Endothelial cell of umbilical vein (primary cell): Measurements from ENCODE around the gene PCDH9.

Experiments used
- EZH2 ChIP-seq: IDR thresholded peaks from 2 replicates; pipeline ENCODE4 v1.6.1; 2012; ENCODE audit warnings: borderline replicate concordance, low read depth, mild to moderate bottlenecking, moderate library complexity, low read length, inconsistent platforms; ENCODE audit not compliant: severe bottlenecking
- FOS ChIP-seq: IDR thresholded peaks from 2 replicates; pipeline ENCODE4 v1.6.1; 2011; ENCODE audit warnings: mild to moderate bottlenecking, low read length, moderate library complexity, borderline replicate concordance; ENCODE audit not compliant: insufficient read depth
- GATA2 ChIP-seq: IDR thresholded peaks from 2 replicates; pipeline ENCODE4 v1.7.0; 2011; ENCODE audit warnings: low read depth, mild to moderate bottlenecking, moderate library complexity, mixed read lengths, low read length; ENCODE audit not compliant: insufficient read length, insufficient read depth
- MAX ChIP-seq: IDR thresholded peaks from 2 replicates; pipeline ENCODE4 v1.6.1; 2011; ENCODE audit not compliant: insufficient read depth, insufficient read length
- MYC ChIP-seq: IDR thresholded peaks from one replicate; pipeline ENCODE4 v1.6.1; 2011; ENCODE audit warnings: mild to moderate bottlenecking, low read depth, low read length
- POLR2A ChIP-seq: IDR thresholded peaks from 2 replicates; pipeline ENCODE4 v1.6.1; 2012; ENCODE audit warnings: low read depth, mild to moderate bottlenecking, control low read depth, low read length
- POLR2AphosphoS5 ChIP-seq: IDR thresholded peaks from 2 replicates; pipeline ENCODE4 v1.6.1; 2012; ENCODE audit warnings: low read depth, mild to moderate bottlenecking, control low read depth, low read length, moderate library complexity; ENCODE audit not compliant: insufficient read depth
- TF ChIP-seq, protein P1 (sequence below), 2 donors: IDR thresholded peaks; 1 replicate in 1 of 2; 2 replicates in 1 of 2; pipeline ENCODE4 v1.5.1; 2011; ENCODE audit warnings: low read length in 2 of 2, mild to moderate bottlenecking in 2 of 2, moderate library complexity in 2 of 2, control low read depth in 1 of 2, inconsistent platforms in 1 of 2, low read depth in 1 of 2; ENCODE audit not compliant: insufficient read depth in 1 of 2; ENCODE audit errors: extremely low read depth in 1 of 2

DNA sequence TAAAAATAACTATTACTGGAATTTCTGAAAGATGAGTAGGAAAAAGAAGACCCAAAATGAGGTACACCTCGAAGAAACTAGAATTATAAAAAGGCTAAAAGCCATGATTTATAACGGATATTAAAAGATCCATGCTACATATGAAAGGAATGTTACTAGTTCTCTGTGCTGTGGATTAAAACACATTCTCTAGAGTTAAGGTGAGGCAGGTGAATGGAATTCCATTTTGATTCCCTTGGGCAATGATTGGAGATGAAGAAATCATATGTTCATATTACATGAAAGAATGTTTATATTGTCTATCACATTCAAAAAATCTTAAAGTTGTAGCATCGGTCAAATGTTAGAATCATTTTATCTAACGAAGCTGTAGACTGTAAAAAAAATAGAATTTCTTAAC, 783.7 kb downstream of the PCDH9 start:
- TF ChIP-seq POLR2A, result no peak
- TF ChIP-seq, protein P1, sequence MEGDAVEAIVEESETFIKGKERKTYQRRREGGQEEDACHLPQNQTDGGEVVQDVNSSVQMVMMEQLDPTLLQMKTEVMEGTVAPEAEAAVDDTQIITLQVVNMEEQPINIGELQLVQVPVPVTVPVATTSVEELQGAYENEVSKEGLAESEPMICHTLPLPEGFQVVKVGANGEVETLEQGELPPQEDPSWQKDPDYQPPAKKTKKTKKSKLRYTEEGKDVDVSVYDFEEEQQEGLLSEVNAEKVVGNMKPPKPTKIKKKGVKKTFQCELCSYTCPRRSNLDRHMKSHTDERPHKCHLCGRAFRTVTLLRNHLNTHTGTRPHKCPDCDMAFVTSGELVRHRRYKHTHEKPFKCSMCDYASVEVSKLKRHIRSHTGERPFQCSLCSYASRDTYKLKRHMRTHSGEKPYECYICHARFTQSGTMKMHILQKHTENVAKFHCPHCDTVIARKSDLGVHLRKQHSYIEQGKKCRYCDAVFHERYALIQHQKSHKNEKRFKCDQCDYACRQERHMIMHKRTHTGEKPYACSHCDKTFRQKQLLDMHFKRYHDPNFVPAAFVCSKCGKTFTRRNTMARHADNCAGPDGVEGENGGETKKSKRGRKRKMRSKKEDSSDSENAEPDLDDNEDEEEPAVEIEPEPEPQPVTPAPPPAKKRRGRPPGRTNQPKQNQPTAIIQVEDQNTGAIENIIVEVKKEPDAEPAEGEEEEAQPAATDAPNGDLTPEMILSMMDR (IDR thresholded peaks at IDR 0.05; ENCODE audit: extremely low read depth in 1 of 2, insufficient read depth in 1 of 2, low read depth in 1 of 2, low read length in 2 of 2), result no peak
- no peak for TF ChIP-seq POLR2AphosphoS5
- no peak for TF ChIP-seq MAX
- TF ChIP-seq EZH2, result no peak
- TF ChIP-seq GATA2, result no peak
- TF ChIP-seq FOS, result no peak
- TF ChIP-seq MYC, result no peak
